HEK293 (cell line): ENCODE data around the gene PRDM15.
A peak's percentile ranks its signal among the peaks of the same experiment; 100 is the strongest.

ENCODE experiments used
- CTCF ChIA-PET: fragments of 350-600 bp; formaldehyde crosslinking; extraction: SDS; loops from one replicate; lab custom pipeline; 2021; ENCODE audit warnings: antibody characterized with exemption; lab: Yijun Ruan, JAX
- POLR2A ChIA-PET: fragments of 300-600 bp; formaldehyde crosslinking; extraction: SDS; loops from one replicate; lab custom pipeline; 2020; ENCODE audit warnings: antibody characterized with exemption, inconsistent platforms; lab: Yijun Ruan, JAX
- H3K27ac ChIP-seq: fragments of 200-500 bp; sonication (Bioruptor generic); 2 replicates; pipeline ENCODE4 v1.5.1; 2014; ENCODE audit warnings: low read depth, low read length, control low read depth, inconsistent platforms; ENCODE audit errors: extremely low read depth
- H3K36me3 ChIP-seq, 2 experiments: fragments of 200-500 bp in 1 of 2; sonication (Bioruptor generic) in 1 of 2; 1 replicate in 1 of 2; 2 replicates in 1 of 2; pipeline ENCODE4 v1.5.1; 2014 to 2017; ENCODE audit warnings: inconsistent platforms in 2 of 2, low read length in 2 of 2; ENCODE audit not compliant: control insufficient read depth in 2 of 2, insufficient read depth in 1 of 2
- H3K4me1 ChIP-seq: fragments of 200-500 bp; sonication (Bioruptor generic); 2 replicates; pipeline ENCODE4 v1.5.1; 2014; ENCODE audit warnings: mild to moderate bottlenecking, low read length, inconsistent platforms; ENCODE audit not compliant: control insufficient read depth, insufficient read depth
- H3K4me3 ChIP-seq: 2 replicates; pipeline ENCODE4 v1.5.1; 2011; ENCODE audit warnings: low read depth, mild to moderate bottlenecking, control low read depth, low read length, moderate library complexity
- H3K9me3 ChIP-seq: fragments of 200-500 bp; sonication (Bioruptor generic); 2 replicates; pipeline ENCODE4 v1.5.1; 2014; ENCODE audit warnings: low read depth, low read length, inconsistent platforms; ENCODE audit not compliant: control insufficient read depth, insufficient read depth
- KLF16 ChIP-seq: fragments of 450-650 bp; formaldehyde crosslinking; IDR thresholded peaks from 2 replicates; pipeline ENCODE4 v1.5.1; 2017; ENCODE audit warnings: missing biosample characterization, missing genetic modification characterization
- MZF1 ChIP-seq: fragments of 450-650 bp; formaldehyde crosslinking; IDR thresholded peaks from 2 replicates; pipeline ENCODE4 v1.5.1; 2017; ENCODE audit warnings: missing biosample characterization, missing genetic modification characterization, borderline replicate concordance
- OSR2 ChIP-seq: fragments of 450-650 bp; formaldehyde crosslinking; IDR thresholded peaks from 2 replicates; pipeline ENCODE4 v1.5.1; 2016; ENCODE audit warnings: missing biosample characterization, missing genetic modification characterization
- ZNF112 ChIP-seq: fragments of 450-650 bp; formaldehyde crosslinking; IDR thresholded peaks from 2 replicates; pipeline ENCODE4 v1.5.0; 2017; ENCODE audit warnings: missing biosample characterization, missing genetic modification characterization
- ZNF133 ChIP-seq: fragments of 450-650 bp; formaldehyde crosslinking; IDR thresholded peaks from 2 replicates; pipeline ENCODE4 v1.5.1; 2016; ENCODE audit warnings: missing biosample characterization, missing genetic modification characterization
- ZNF2 ChIP-seq: fragments of 450-650 bp; formaldehyde crosslinking; IDR thresholded peaks from 2 replicates; pipeline ENCODE4 v1.5.1; 2016; ENCODE audit warnings: missing biosample characterization, missing genetic modification characterization
- ZNF211 ChIP-seq: fragments of 450-650 bp; formaldehyde crosslinking; IDR thresholded peaks from 2 replicates; pipeline ENCODE4 v1.5.1; 2016; ENCODE audit warnings: low read depth, missing biosample characterization, missing genetic modification characterization
- ZNF239 ChIP-seq: fragments of 450-650 bp; formaldehyde crosslinking; IDR thresholded peaks from 2 replicates; pipeline ENCODE4 v1.5.1; 2016; ENCODE audit warnings: missing biosample characterization, missing genetic modification characterization
- ZNF473 ChIP-seq: fragments of 450-650 bp; formaldehyde crosslinking; IDR thresholded peaks from 2 replicates; pipeline ENCODE4 v1.5.1; 2017; ENCODE audit warnings: missing biosample characterization, missing genetic modification characterization
- ZNF544 ChIP-seq: fragments of 450-650 bp; formaldehyde crosslinking; IDR thresholded peaks from 2 replicates; pipeline ENCODE4 v1.5.0; 2017; ENCODE audit warnings: missing biosample characterization, missing genetic modification characterization
- ZNF639 ChIP-seq: fragments of 450-650 bp; formaldehyde crosslinking; IDR thresholded peaks from 2 replicates; pipeline ENCODE4 v1.5.1; 2016; ENCODE audit warnings: missing biosample characterization, missing genetic modification characterization
- ZNF664 ChIP-seq: fragments of 450-650 bp; formaldehyde crosslinking; IDR thresholded peaks from 2 replicates; pipeline ENCODE4 v1.5.1; 2016; ENCODE audit warnings: missing biosample characterization, missing genetic modification characterization
- ZNF830 ChIP-seq: fragments of 450-650 bp; IDR thresholded peaks from 2 replicates; pipeline ENCODE4 v1.5.0; 2018; ENCODE audit warnings: missing biosample characterization, missing genetic modification characterization, low read depth, mild to moderate bottlenecking, moderate library complexity
- ZSCAN5A ChIP-seq: fragments of 450-650 bp; formaldehyde crosslinking; IDR thresholded peaks from 2 replicates; pipeline ENCODE4 v1.5.1; 2016; ENCODE audit warnings: missing biosample characterization, missing genetic modification characterization
- ZXDB ChIP-seq: fragments of 450-650 bp; formaldehyde crosslinking; IDR thresholded peaks from 2 replicates; pipeline ENCODE4 v1.5.1; 2016; ENCODE audit warnings: missing biosample characterization, missing genetic modification characterization
- TF ChIP-seq, protein P1 (sequence below): fragments of 450-650 bp; formaldehyde crosslinking; IDR thresholded peaks from 2 replicates; pipeline ENCODE4 v1.5.1; 2016; ENCODE audit warnings: missing biosample characterization, missing genetic modification characterization, borderline replicate concordance
- TF ChIP-seq, protein P2 (sequence below): fragments of 450-650 bp; formaldehyde crosslinking; IDR thresholded peaks from 2 replicates; pipeline ENCODE4 v1.5.1; 2017; ENCODE audit warnings: missing biosample characterization, missing genetic modification characterization
- TF ChIP-seq, protein P3 (sequence below): fragments of 450-650 bp; formaldehyde crosslinking; IDR thresholded peaks from 2 replicates; pipeline ENCODE4 v1.5.1; 2016; ENCODE audit warnings: missing biosample characterization, missing genetic modification characterization
- TF ChIP-seq, protein P4 (sequence below): sonication (generic); formaldehyde crosslinking; IDR thresholded peaks from 2 replicates; pipeline ENCODE4 v1.8.1; 2022; ENCODE audit warnings: mild to moderate bottlenecking, moderate library complexity, missing genetic modification reagents
- TF ChIP-seq, protein P5 (sequence below): fragments of 450-650 bp; formaldehyde crosslinking; IDR thresholded peaks from 2 replicates; pipeline ENCODE4 v1.5.1; 2017; ENCODE audit warnings: missing biosample characterization, missing genetic modification characterization

PRDM15 gene

DNA sequence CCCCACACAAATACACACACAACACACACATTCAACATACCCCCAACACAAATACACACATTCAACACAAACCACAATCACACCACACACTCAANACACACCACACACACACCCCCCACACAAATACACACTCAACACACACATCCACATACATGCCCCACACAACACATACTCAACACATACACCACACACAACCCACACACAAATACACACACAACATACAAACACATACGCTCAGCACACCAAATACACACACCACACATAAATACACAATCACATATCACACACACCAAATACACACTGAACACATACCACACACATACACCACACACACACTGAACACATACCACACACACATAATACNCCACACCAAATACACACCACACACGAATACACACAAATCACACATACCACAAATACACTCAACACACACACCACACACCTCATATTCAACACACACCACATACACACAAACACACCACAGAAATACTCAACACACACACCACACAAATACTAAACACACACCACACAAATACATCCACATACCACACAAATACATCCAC is 48.9 kb downstream of the PRDM15 start:
- ChIA-PET POLR2A (no interaction called here), CTCF (no interaction called here)
- no peak overlapping the region for H3K4me3 ChIP-seq
- H3K36me3 ChIP-seq = peaks cover 4 to 28% of the 10 kb centered on the region in 2 experiments; a peak in 2 of 3 replicates
- H3K27ac ChIP-seq = no peak overlapping the region
- no peaks in the 10 kb centered on the region for H3K9me3 ChIP-seq
- no peaks in the 10 kb centered on the region for H3K4me1 ChIP-seq
- no peak for TF ChIP-seq ZNF211 (tag by site-specific recombination)
- TF ChIP-seq MZF1 (tag by site-specific recombination) = no peak
- TF ChIP-seq, protein P1, sequence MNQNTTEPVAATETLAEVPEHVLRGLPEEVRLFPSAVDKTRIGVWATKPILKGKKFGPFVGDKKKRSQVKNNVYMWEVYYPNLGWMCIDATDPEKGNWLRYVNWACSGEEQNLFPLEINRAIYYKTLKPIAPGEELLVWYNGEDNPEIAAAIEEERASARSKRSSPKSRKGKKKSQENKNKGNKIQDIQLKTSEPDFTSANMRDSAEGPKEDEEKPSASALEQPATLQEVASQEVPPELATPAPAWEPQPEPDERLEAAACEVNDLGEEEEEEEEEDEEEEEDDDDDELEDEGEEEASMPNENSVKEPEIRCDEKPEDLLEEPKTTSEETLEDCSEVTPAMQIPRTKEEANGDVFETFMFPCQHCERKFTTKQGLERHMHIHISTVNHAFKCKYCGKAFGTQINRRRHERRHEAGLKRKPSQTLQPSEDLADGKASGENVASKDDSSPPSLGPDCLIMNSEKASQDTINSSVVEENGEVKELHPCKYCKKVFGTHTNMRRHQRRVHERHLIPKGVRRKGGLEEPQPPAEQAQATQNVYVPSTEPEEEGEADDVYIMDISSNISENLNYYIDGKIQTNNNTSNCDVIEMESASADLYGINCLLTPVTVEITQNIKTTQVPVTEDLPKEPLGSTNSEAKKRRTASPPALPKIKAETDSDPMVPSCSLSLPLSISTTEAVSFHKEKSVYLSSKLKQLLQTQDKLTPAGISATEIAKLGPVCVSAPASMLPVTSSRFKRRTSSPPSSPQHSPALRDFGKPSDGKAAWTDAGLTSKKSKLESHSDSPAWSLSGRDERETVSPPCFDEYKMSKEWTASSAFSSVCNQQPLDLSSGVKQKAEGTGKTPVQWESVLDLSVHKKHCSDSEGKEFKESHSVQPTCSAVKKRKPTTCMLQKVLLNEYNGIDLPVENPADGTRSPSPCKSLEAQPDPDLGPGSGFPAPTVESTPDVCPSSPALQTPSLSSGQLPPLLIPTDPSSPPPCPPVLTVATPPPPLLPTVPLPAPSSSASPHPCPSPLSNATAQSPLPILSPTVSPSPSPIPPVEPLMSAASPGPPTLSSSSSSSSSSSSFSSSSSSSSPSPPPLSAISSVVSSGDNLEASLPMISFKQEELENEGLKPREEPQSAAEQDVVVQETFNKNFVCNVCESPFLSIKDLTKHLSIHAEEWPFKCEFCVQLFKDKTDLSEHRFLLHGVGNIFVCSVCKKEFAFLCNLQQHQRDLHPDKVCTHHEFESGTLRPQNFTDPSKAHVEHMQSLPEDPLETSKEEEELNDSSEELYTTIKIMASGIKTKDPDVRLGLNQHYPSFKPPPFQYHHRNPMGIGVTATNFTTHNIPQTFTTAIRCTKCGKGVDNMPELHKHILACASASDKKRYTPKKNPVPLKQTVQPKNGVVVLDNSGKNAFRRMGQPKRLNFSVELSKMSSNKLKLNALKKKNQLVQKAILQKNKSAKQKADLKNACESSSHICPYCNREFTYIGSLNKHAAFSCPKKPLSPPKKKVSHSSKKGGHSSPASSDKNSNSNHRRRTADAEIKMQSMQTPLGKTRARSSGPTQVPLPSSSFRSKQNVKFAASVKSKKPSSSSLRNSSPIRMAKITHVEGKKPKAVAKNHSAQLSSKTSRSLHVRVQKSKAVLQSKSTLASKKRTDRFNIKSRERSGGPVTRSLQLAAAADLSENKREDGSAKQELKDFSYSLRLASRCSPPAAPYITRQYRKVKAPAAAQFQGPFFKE = no peak
- peak; percentile 58; the same call in 1 of the 2 replicates for TF ChIP-seq ZNF544 (tag by site-specific recombination)
- TF ChIP-seq, protein P2, sequence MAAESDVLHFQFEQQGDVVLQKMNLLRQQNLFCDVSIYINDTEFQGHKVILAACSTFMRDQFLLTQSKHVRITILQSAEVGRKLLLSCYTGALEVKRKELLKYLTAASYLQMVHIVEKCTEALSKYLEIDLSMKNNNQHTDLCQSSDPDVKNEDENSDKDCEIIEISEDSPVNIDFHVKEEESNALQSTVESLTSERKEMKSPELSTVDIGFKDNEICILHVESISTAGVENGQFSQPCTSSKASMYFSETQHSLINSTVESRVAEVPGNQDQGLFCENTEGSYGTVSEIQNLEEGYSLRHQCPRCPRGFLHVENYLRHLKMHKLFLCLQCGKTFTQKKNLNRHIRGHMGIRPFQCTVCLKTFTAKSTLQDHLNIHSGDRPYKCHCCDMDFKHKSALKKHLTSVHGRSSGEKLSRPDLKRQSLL (tag by site-specific recombination) = no peak
- TF ChIP-seq, protein P3, sequence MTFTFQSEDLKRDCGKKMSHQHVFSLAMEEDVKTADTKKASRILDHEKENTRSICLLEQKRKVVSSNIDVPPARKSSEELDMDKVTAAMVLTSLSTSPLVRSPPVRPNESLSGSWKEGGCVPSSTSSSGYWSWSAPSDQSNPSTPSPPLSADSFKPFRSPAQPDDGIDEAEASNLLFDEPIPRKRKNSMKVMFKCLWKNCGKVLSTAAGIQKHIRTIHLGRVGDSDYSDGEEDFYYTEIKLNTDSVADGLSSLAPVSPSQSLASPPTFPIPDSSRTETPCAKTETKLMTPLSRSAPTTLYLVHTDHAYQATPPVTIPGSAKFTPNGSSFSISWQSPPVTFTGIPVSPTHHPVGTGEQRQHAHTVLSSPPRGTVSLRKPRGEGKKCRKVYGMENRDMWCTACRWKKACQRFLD (tag by site-specific recombination) = no peak
- TF ChIP-seq, protein P4, sequence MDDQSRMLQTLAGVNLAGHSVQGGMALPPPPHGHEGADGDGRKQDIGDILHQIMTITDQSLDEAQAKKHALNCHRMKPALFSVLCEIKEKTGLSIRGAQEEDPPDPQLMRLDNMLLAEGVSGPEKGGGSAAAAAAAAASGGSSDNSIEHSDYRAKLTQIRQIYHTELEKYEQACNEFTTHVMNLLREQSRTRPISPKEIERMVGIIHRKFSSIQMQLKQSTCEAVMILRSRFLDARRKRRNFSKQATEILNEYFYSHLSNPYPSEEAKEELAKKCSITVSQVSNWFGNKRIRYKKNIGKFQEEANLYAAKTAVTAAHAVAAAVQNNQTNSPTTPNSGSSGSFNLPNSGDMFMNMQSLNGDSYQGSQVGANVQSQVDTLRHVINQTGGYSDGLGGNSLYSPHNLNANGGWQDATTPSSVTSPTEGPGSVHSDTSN (CRISPR knock-in tag) = no peak
- TF ChIP-seq ZNF639 = peak; percentile 9; the same call in 1 of the 2 replicates
- TF ChIP-seq ZNF473 = peak; percentile 78; the same call in 1 of the 2 replicates
- no peak for TF ChIP-seq ZNF2 (tag by site-specific recombination)
- TF ChIP-seq ZNF133 (tag by site-specific recombination) = no peak
- TF ChIP-seq ZXDB (tag by site-specific recombination) = no peak
- TF ChIP-seq ZNF239 (tag by site-specific recombination) = 0 out of 2 replicates have a peak, but pooled peaks have one; percentile 7
- 0 out of 2 replicates have a peak, but pooled peaks have one; percentile 3 for TF ChIP-seq ZNF112 (tag by site-specific recombination)
- no peak for TF ChIP-seq ZNF664 (tag by site-specific recombination)
- peak; percentile 6; the same call in 1 of the 2 replicates for TF ChIP-seq OSR2 (tag by site-specific recombination)
- TF ChIP-seq, protein P5, sequence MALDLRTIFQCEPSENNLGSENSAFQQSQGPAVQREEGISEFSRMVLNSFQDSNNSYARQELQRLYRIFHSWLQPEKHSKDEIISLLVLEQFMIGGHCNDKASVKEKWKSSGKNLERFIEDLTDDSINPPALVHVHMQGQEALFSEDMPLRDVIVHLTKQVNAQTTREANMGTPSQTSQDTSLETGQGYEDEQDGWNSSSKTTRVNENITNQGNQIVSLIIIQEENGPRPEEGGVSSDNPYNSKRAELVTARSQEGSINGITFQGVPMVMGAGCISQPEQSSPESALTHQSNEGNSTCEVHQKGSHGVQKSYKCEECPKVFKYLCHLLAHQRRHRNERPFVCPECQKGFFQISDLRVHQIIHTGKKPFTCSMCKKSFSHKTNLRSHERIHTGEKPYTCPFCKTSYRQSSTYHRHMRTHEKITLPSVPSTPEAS (tag by site-specific recombination) = no peak
- TF ChIP-seq KLF16 (tag by site-specific recombination) = no peak
- TF ChIP-seq ZSCAN5A = 0 out of 2 replicates have a peak, but pooled peaks have one; percentile 18
- TF ChIP-seq ZNF830 (tag by site-specific recombination) = no peak
